ENCODE results near the gene ATG16L1.

ATG16L1 gene

DNA sequence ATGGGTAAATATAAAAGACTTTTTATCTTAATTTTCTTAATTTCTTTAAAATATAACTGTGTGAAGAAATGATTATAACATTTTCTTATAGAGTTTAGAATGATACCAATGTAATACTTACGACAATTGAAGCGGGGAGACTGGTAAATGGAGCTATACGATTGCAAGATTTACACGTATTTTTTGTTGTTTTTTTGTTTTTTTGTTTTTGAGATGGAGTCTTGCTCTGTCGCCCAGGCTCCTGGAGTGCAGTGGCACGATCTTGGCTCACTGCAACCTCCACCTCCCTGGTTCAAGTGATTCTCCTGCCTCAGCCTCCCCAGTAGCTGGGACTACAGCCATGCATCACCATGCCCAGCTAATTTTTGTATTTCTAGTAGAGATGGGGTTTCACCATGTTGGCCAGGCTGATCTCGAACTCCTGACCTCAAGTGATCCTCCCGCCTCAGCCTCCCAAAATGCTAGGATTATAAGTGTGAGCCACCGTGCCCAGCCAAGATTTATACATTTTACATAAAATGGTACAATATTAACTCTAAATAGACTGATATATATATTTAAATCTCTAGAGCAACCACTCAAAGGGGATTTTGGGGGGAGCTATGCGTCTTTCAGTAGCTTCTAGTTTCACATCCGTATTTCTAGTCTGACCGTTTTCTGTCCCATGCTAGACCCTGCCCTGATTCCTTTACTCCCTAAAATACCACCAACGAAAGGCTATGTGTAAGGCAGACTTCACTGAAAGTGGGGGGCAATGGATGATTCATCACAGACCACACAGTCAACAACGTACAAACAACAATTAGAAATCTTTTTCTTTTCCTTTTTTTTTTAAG is 28.2 kb upstream of the ATG16L1 start:
- Histone ChIP-seq H4K20me1 (ENCODE audit: insufficient read depth, low read length) (no peaks in the 10 kb centered on the region), H3K4me3 (ENCODE audit: low read length) (no peak overlapping the region), H3K27me3 (ENCODE audit: low read depth, low read length) (no peaks in the 10 kb centered on the region), H3K79me2 (ENCODE audit: low read length) (no peaks in the 10 kb centered on the region), H3K4me2 (ENCODE audit: low read length) (peak overlapping the region; percentile 67), H3K36me3 (replicated peaks; ENCODE audit: low read depth, low read length) (no peaks in the 10 kb centered on the region), H3K9ac (ENCODE audit: low read length) (peak overlapping the region; percentile 48; the same call in 1 of the 2 replicates), H2AFZ (ENCODE audit: low read depth, low read length) (0 out of 2 replicates have a peak overlapping the region, but pooled peaks have one; percentile 65), H3K27ac (ENCODE audit: low read length) (peak overlapping the region; percentile 51), H3K9me3 (ENCODE audit: insufficient read depth, low read length) (no peaks in the 10 kb centered on the region), H3K4me1 (ENCODE audit: low read length) (peaks cover 15% of the 10 kb centered on the region)
- TF ChIP-seq, protein P1, sequence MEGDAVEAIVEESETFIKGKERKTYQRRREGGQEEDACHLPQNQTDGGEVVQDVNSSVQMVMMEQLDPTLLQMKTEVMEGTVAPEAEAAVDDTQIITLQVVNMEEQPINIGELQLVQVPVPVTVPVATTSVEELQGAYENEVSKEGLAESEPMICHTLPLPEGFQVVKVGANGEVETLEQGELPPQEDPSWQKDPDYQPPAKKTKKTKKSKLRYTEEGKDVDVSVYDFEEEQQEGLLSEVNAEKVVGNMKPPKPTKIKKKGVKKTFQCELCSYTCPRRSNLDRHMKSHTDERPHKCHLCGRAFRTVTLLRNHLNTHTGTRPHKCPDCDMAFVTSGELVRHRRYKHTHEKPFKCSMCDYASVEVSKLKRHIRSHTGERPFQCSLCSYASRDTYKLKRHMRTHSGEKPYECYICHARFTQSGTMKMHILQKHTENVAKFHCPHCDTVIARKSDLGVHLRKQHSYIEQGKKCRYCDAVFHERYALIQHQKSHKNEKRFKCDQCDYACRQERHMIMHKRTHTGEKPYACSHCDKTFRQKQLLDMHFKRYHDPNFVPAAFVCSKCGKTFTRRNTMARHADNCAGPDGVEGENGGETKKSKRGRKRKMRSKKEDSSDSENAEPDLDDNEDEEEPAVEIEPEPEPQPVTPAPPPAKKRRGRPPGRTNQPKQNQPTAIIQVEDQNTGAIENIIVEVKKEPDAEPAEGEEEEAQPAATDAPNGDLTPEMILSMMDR (IDR thresholded peaks at IDR 0.05; ENCODE audit: low read depth, low read length), result no peak
- TF ChIP-seq EZH2phosphoT487 (IDR thresholded peaks at IDR 0.05; ENCODE audit: low read depth), result no peak

GRCh38 chr2:233225230-233226068 is 26.0 kb upstream of the ATG16L1 start:
- TF ChIP-seq, protein P1 (IDR thresholded peaks at IDR 0.05; ENCODE audit: low read depth, low read length), result no peak
- no peak for TF ChIP-seq EZH2phosphoT487 (IDR thresholded peaks at IDR 0.05; ENCODE audit: low read depth)
- H4K20me1 ChIP-seq (ENCODE audit: insufficient read depth, low read length), result no peaks in the 10 kb centered on the region
- no peak overlapping the region for H3K27ac ChIP-seq (ENCODE audit: low read length)
- H3K4me3 ChIP-seq (ENCODE audit: low read length), result no peak overlapping the region
- H3K36me3 ChIP-seq (replicated peaks; ENCODE audit: low read depth, low read length), result no peaks in the 10 kb centered on the region
- H3K4me1 ChIP-seq (ENCODE audit: low read length), result peaks cover 15% of the 10 kb centered on the region
- no peak overlapping the region for H3K9ac ChIP-seq (ENCODE audit: low read length)
- H2AFZ ChIP-seq (ENCODE audit: low read depth, low read length), result no peak overlapping the region
- H3K9me3 ChIP-seq (ENCODE audit: insufficient read depth, low read length), result no peaks in the 10 kb centered on the region
- no peak overlapping the region for H3K4me2 ChIP-seq (ENCODE audit: low read length)
- H3K27me3 ChIP-seq (ENCODE audit: low read depth, low read length), result no peaks in the 10 kb centered on the region
- no peaks in the 10 kb centered on the region for H3K79me2 ChIP-seq (ENCODE audit: low read length)

DNA sequence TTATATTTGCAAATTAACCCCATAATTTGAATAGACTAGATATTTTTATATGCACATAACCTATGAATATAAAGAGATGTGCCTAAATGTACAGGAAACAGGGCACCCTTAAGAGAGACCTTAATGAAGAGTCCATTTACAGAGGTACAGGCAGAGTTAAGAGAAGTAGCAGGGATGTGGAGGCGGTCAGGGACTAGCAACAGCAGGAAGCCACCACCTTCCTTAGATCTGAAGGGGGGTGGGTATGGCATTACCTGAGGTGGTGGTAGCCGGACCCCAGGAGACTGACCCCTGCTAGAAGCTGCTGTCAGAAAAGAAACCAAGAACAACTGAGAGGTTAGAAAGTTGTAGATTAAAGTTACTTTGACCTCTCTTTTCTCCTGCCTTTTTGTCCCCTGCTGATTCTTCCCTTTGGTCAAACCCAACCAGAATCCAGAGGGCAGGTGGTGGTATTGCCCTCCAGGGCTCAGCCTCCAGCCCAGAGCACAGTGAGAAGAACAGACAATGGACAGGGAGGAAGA is 24.9 kb upstream of the ATG16L1 start:
- H2AFZ ChIP-seq (ENCODE audit: low read depth, low read length), result no peak overlapping the region
- H4K20me1 ChIP-seq (ENCODE audit: insufficient read depth, low read length), result no peaks in the 10 kb centered on the region
- H3K4me3 ChIP-seq (ENCODE audit: low read length), result no peak overlapping the region
- no peak overlapping the region for H3K27ac ChIP-seq (ENCODE audit: low read length)
- no peaks in the 10 kb centered on the region for H3K9me3 ChIP-seq (ENCODE audit: insufficient read depth, low read length)
- H3K79me2 ChIP-seq (ENCODE audit: low read length), result no peaks in the 10 kb centered on the region
- H3K4me1 ChIP-seq (ENCODE audit: low read length), result peaks cover 15% of the 10 kb centered on the region
- TF ChIP-seq EZH2phosphoT487 (IDR thresholded peaks at IDR 0.05; ENCODE audit: low read depth), result no peak
- TF ChIP-seq, protein P1 (IDR thresholded peaks at IDR 0.05; ENCODE audit: low read depth, low read length), result no peak
- no peaks in the 10 kb centered on the region for H3K27me3 ChIP-seq (ENCODE audit: low read depth, low read length)
- H3K9ac ChIP-seq (ENCODE audit: low read length), result no peak overlapping the region
- no peak overlapping the region for H3K4me2 ChIP-seq (ENCODE audit: low read length)
- no peaks in the 10 kb centered on the region for H3K36me3 ChIP-seq (replicated peaks; ENCODE audit: low read depth, low read length)

Data from OCI-LY3 (cell line).